HepG2 (cell line): Measurements from ENCODE around the gene KMT2D. TPM values are rescaled to one million over a fixed set of nuclear protein-coding genes. Genes with fewer than 3 reads are reported as not detected.

Source experiments
- ATAC-seq: fragments of 200-7000 bp; cut with Tn5 transposase; 3 replicates; pipeline ENCODE4 v1.9.1; 2020; ENCODE audit warnings: mild to moderate bottlenecking, moderate library complexity
- BruUV-seq: library from RNA; stranded (reverse); fragments of 400-500 nt; replicated peaks from 2 replicates; lab custom pipeline; 2021; lab: Mats Ljungman, UMichigan
- CTCF ChIA-PET: fragments of 300-600 bp; formaldehyde crosslinking; extraction: SDS; loops from one replicate; lab custom pipeline; 2021; ENCODE audit warnings: low total read pairs, inconsistent platforms, low intra/inter-chr PET ratio; lab: Yijun Ruan, JAX
- POLR2A ChIA-PET: fragments of 350-600 bp; sonication (Branson Sonifier 250); formaldehyde crosslinking; loops from one replicate; lab custom pipeline; 2020; ENCODE audit warnings: antibody characterized with exemption, inconsistent platforms; lab: Yijun Ruan, JAX
- DNase-seq: peaks from one replicate; pipeline ENCODE4 v3.0.0-alpha.2; 2015; ENCODE audit warnings: low spot score
- FAIRE-seq: peaks from 3 replicates; lab custom pipeline; 2011; peaks lifted over from hg19 to GRCh38; lab: Jason Lieb, UNC
- H2AFZ ChIP-seq: one replicate; pipeline ENCODE4 v1.6.1; 2011; ENCODE audit warnings: low read length, inconsistent platforms
- H3K27ac ChIP-seq: fragments of 300-600 bp; 3 replicates; pipeline ENCODE4 v1.8.0; 2011; ENCODE audit warnings: mixed run types, mild to moderate bottlenecking, mixed read lengths, low read length, inconsistent platforms; ENCODE audit not compliant: insufficient read depth; ENCODE audit errors: extremely low read length
- H3K27me3 ChIP-seq, 2 experiments: fragments of 200-600 bp in 1 of 2; 2 replicates in 1 of 2; 3 replicates in 1 of 2; pipeline versions ENCODE4 v1.6.0 to v1.8.0; 2011; ENCODE audit warnings: low read length in 2 of 2, mild to moderate bottlenecking in 2 of 2, moderate library complexity in 2 of 2, inconsistent platforms in 1 of 2; ENCODE audit not compliant: insufficient read depth in 2 of 2, control insufficient read depth in 1 of 2
- H3K36me3 ChIP-seq, 2 experiments: fragments of 200-600 bp in 1 of 2; replicated peaks in 1 of 2; 2 replicates in 1 of 2; 3 replicates in 1 of 2; pipeline versions ENCODE4 v1.5.1 to v1.8.0; 2011; ENCODE audit warnings: low read length in 2 of 2, inconsistent platforms in 1 of 2; ENCODE audit not compliant: insufficient read depth in 2 of 2, control insufficient read depth in 1 of 2
- H3K4me1 ChIP-seq: 2 replicates; pipeline ENCODE4 v1.5.1; 2012; ENCODE audit warnings: low read length, inconsistent platforms; ENCODE audit not compliant: insufficient read depth
- H3K4me2 ChIP-seq: 2 replicates; pipeline ENCODE4 v1.6.0; 2011; ENCODE audit warnings: low read depth, low read length, inconsistent platforms
- H3K4me3 ChIP-seq, 3 experiments: fragments of 200-600 bp in 1 of 3; sonication (generic), shearing (Covaris generic) in 1 of 3; replicated peaks in 1 of 3; 2 replicates each; pipeline ENCODE4 v1.5.1; 2011 to 2016; ENCODE audit warnings: low read length in 3 of 3, inconsistent platforms in 2 of 3, low read depth in 2 of 3, mild to moderate bottlenecking in 2 of 3, control low read depth in 1 of 3, mixed read lengths in 1 of 3; ENCODE audit not compliant: insufficient read depth in 1 of 3
- H3K79me2 ChIP-seq: one replicate; pipeline ENCODE4 v1.6.1; 2011; ENCODE audit warnings: low read length, inconsistent platforms; ENCODE audit not compliant: insufficient read depth
- H3K9ac ChIP-seq: 2 replicates; pipeline ENCODE4 v1.6.0; 2011; ENCODE audit warnings: mild to moderate bottlenecking, low read depth, low read length, inconsistent platforms; ENCODE audit not compliant: insufficient read depth
- H3K9me3 ChIP-seq: 2 replicates; pipeline ENCODE4 v1.5.1; 2012; ENCODE audit warnings: mild to moderate bottlenecking, low read length
- H4K20me1 ChIP-seq: 2 replicates; pipeline ENCODE4 v1.6.0; 2011; ENCODE audit warnings: inconsistent platforms, mild to moderate bottlenecking, low read length, moderate library complexity; ENCODE audit not compliant: insufficient read depth
- CSRNP1 ChIP-seq: sonication (generic); formaldehyde crosslinking; IDR thresholded peaks from 2 replicates; pipeline ENCODE4 v1.8.1; 2023; ENCODE audit warnings: mild to moderate bottlenecking, missing genetic modification reagents
- EED ChIP-seq: sonication (generic); formaldehyde crosslinking; IDR thresholded peaks from 2 replicates; pipeline ENCODE4 v1.5.0; 2020; ENCODE audit warnings: mild to moderate bottlenecking, missing genetic modification reagents
- GABPB1 ChIP-seq: IDR thresholded peaks from 2 replicates; pipeline ENCODE4 v1.6.1; 2016; ENCODE audit warnings: mild to moderate bottlenecking, missing genetic modification reagents, moderate library complexity, missing compliant biosample characterization
- NFIB ChIP-seq: sonication (generic); formaldehyde crosslinking; IDR thresholded peaks from 2 replicates; pipeline ENCODE4 v1.9.0; 2021; ENCODE audit warnings: missing genetic modification reagents, mild to moderate bottlenecking, borderline replicate concordance
- SP4 ChIP-seq: sonication (generic); formaldehyde crosslinking; IDR thresholded peaks from 2 replicates; pipeline ENCODE4 v1.8.1; 2023; ENCODE audit warnings: mild to moderate bottlenecking, missing genetic modification reagents
- ZBTB7A ChIP-seq: sonication (generic); formaldehyde crosslinking; IDR thresholded peaks from 2 replicates; pipeline ENCODE4 v1.8.0; 2022; ENCODE audit warnings: mild to moderate bottlenecking, missing genetic modification reagents
- ZNF124 ChIP-seq: sonication (generic); formaldehyde crosslinking; IDR thresholded peaks from 2 replicates; pipeline ENCODE4 v1.4.0; 2020; ENCODE audit warnings: missing genetic modification reagents
- ZNF331 ChIP-seq: sonication (generic); formaldehyde crosslinking; IDR thresholded peaks from 2 replicates; pipeline ENCODE4 v1.4.0; 2020; ENCODE audit warnings: missing genetic modification reagents
- ZNF574 ChIP-seq: sonication (generic); formaldehyde crosslinking; IDR thresholded peaks from 2 replicates; pipeline ENCODE4 v1.4.0; 2020; ENCODE audit warnings: missing genetic modification reagents
- ZNF713 ChIP-seq: sonication (generic); formaldehyde crosslinking; IDR thresholded peaks from 2 replicates; pipeline ENCODE4 v1.4.0; 2020; ENCODE audit warnings: mild to moderate bottlenecking, missing genetic modification reagents
- WGBS: methylation state at CpG from one replicate; pipeline ENCODE4 v1.1.6; 2017; ENCODE audit warnings: low lambda C conversion rate; 5-methylcytosine and 5-hydroxymethylcytosine counted together
- in situ Hi-C: cut with HindIII; loops from 2 replicates; pipeline ENCODE4 v1.10.0; 2017; ENCODE audit warnings: low pct_unique_long_range_greater_than_20kb; ENCODE audit not compliant: extremely low pct_ligation_motif_present
- intact Hi-C: fragments of 100-400 bp; cut with micrococcal nuclease; formaldehyde crosslinking; loops from one replicate; pipeline ENCODE4 v1.10.0; 2022; ENCODE audit not compliant: unreplicated experiment
- polyA plus RNA-seq, 8 experiments: library from polyadenylated mRNA; depleted of rRNA in 3 of 8; stranded (reverse) in 7 of 8; unstranded in 1 of 8; fragments of >200 nt; fragmentation: Illumina TruSeq in 4 of 8; extraction: Trizol in 4 of 8; gene quantifications; 2 replicates each; pipeline versions ENCODE4 v1.2.1 to v1.2.3, GENCODE V29; 2011 to 2016; ENCODE audit warnings: low read depth in 4 of 8, missing spikeins in 1 of 8, mixed read lengths in 1 of 8; ENCODE audit not compliant: insufficient read depth in 1 of 8
- total RNA-seq, 5 experiments: library from RNA; depleted of rRNA; stranded (reverse); fragments of >200 nt; fragmentation: Illumina TruSeq; extraction: Trizol; gene quantifications; 2 replicates each; pipeline ENCODE4 v1.2.3, GENCODE V29; 2016; ENCODE audit warnings: low read depth in 1 of 5

KMT2D gene
- total and polyA plus RNA-seq, 2 of the 13 experiments (the other 11 are each of a cell fraction or from before 2014, with no cell fraction given), result 8.1 to 10.4 TPM

DNA sequence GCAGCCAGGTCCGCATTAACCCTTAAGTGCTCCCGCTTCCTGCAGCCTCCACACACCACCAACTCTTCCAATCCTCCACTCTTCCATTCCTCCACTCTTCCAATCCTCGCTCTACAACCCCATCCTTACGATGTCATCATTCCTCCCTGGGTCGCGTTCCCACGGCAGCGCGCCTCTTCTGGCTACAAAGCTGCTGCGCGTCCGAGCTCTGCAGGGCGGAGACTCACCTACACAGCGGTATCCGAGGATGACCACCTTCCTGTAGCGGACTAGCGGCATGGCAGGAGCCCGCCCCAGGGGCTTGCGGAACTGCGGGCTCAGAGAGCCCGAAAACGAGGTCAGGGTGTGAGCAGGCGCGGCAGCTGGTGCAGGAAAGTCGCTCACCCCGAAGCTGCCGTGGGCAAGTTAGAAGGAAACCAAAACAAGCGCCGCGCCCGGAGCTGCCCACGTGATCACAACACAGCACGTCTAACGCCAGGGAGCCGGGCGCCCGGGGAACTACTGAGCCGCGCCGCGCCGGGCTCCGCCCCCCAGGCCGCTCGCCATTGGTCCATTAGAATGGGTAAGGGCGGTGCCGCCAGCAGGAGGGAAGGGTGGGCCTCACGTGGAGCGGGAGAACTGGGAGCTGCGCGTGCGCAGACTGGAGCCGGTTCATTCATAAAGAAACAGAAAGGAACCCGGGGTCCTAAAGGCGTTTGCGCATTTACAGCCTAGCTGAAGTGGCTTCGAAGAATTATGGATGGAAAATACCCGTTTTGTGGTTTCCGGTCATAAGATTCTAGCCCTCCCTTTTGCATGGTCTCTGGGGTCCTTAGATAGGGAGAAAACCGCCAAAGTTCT is 9.1 kb upstream of the KMT2D start, which contains the start of gene RHEBL1 (continued):
- TF ChIP-seq ZNF574 (CRISPR knock-in tag), result peak; percentile 37; the same call in 1 of the 2 replicates
- no peak for TF ChIP-seq ZNF713
- TF ChIP-seq NFIB (CRISPR knock-in tag), result no peak
- 0 out of 2 replicates have a peak, but pooled peaks have one; percentile 27 for TF ChIP-seq ZNF124 (CRISPR knock-in tag)
- peak; percentile 77 for TF ChIP-seq GABPB1 (CRISPR knock-in tag)

- peak overlapping the region; percentile 61 for H3K9ac ChIP-seq
- FAIRE-seq (no peak), ATAC-seq (no peak; the same call in 2 of the 3 replicates), DNase-seq (no peak)
- no peak overlapping the region for H2AFZ ChIP-seq
- H3K79me2 ChIP-seq, result no peaks in the 10 kb centered on the region
- no peaks in the 10 kb centered on the region for H3K9me3 ChIP-seq
- peak; percentile 7; the same call in 1 of the 2 replicates for TF ChIP-seq CSRNP1 (CRISPR knock-in tag)
- 0 out of 2 replicates have a peak, but pooled peaks have one; percentile 7 for TF ChIP-seq ZNF331 (CRISPR knock-in tag)
- TF ChIP-seq SP4 (CRISPR knock-in tag), result 0 out of 2 replicates have a peak, but pooled peaks have one; percentile 22
- TF ChIP-seq EED (CRISPR knock-in tag), result peak; percentile 43; the same call in 1 of the 2 replicates
- TF ChIP-seq ZBTB7A (CRISPR knock-in tag), result no peak
- peaks cover 31% of the 10 kb centered on the region for H3K4me1 ChIP-seq
- ChIA-PET POLR2A (interaction anchor here (1.1 to 2.0 kb wide), 9 partner anchors 9 to 197 kb away, joined by 3 to 25 read pairs (median 7); partner anchors contain the start of genes KMT2D, LMBR1L and TUBA1B), CTCF (no interaction called here)
- peak overlapping the region; percentile 92 for H3K4me2 ChIP-seq
- no peaks in the 10 kb centered on the region for H4K20me1 ChIP-seq
- in situ Hi-C loops (loop anchor here (5.0 kb wide), 1 partner anchor 53 kb away; no protein-coding TSS in a partner anchor), intact Hi-C loops (no loop called here)
- H3K27me3 ChIP-seq, result no peaks in the 10 kb centered on the region
- peak overlapping the region; percentile 73 to 85 (median 80) for H3K4me3 ChIP-seq
- BruUV-seq, result no TSS peak
- no peak overlapping the region for H3K27ac ChIP-seq
- WGBS, result 23% methylated on average over 21 of the region's 21 CpGs
- no peaks in the 10 kb centered on the region for H3K36me3 ChIP-seq
Measured at GRCh38 chr12:49068879-49069506, 8.4 kb upstream of the KMT2D start.
